Measurements from ENCODE around the gene DCST2. TPM values are rescaled to one million over a fixed set of nuclear protein-coding genes. Genes with fewer than 3 reads are reported as not detected.

The DCST2 gene
- total and polyA plus RNA-seq, 12 donors = 0.14 to 15.2 (median 1.1) TPM; not detected in 2

DNA sequence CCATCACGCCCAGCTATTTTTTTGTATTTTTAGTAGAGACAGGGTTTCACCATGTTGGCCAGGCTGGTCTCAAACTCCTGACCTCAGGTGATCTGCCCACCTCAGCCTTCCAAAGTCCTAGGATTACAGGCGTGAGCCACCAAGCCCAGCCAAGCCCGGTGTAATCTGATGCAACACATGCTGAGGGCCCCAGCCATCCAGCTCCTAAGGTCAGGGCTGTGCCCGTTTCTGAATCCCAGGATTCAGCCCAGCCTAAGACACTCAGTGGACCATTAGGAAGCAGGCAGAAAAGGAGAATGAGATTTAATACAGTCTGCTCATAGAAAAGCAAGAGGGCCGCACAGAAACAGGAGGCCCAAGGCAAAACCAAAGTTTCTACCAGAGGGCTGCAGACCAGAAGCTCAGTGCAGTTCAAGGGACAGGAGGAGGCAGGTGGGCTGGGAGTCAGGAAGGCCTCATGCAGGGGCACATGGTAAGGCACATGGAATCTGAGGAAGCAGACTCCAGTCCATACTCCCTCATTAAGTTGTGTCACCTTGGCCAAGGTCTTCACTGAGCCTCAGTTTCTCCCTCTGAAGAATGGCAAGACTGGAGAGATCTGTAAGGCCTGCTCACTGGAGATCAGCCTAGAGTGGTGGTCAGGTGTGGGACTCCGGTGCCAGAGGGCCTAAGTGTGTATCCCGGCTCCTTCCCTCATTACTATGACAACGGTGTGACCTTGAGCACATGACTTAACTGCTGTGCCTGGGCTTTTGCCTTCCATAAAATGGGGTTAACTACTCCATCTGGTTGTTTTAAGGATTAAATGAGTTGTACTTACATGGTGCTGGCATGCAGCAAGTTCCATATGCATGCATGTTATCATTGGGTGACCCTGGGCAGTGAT is 15.1 kb upstream of the DCST2 start:
- DNase-seq = no peak
- H3K27me3 ChIP-seq = no peaks in the 10 kb centered on the region
- no peak overlapping the region for H3K27ac ChIP-seq
- H3K4me3 ChIP-seq = no peak overlapping the region
- no peak for TF ChIP-seq POLR2A (IDR thresholded peaks at IDR 0.05)
- TF ChIP-seq, protein P1, sequence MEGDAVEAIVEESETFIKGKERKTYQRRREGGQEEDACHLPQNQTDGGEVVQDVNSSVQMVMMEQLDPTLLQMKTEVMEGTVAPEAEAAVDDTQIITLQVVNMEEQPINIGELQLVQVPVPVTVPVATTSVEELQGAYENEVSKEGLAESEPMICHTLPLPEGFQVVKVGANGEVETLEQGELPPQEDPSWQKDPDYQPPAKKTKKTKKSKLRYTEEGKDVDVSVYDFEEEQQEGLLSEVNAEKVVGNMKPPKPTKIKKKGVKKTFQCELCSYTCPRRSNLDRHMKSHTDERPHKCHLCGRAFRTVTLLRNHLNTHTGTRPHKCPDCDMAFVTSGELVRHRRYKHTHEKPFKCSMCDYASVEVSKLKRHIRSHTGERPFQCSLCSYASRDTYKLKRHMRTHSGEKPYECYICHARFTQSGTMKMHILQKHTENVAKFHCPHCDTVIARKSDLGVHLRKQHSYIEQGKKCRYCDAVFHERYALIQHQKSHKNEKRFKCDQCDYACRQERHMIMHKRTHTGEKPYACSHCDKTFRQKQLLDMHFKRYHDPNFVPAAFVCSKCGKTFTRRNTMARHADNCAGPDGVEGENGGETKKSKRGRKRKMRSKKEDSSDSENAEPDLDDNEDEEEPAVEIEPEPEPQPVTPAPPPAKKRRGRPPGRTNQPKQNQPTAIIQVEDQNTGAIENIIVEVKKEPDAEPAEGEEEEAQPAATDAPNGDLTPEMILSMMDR (IDR thresholded peaks at IDR 0.05) = no peak
- 74 to 85% (median 79%) methylated on average over 7 to 8 of the region's 8 CpGs for WGBS, 4 donors
- H3K9me3 ChIP-seq (replicated peaks in 1 of 3) = no peaks in the 10 kb centered on the region
- no peaks in the 10 kb centered on the region for H3K36me3 ChIP-seq (replicated peaks in 1 of 2)
- H3K4me1 ChIP-seq (replicated peaks in 1 of 2) = peaks cover 15 to 35% of the 10 kb centered on the region in 2 donors
- intact Hi-C loops (cut with DNase I) = loop anchor here in 1 of 2 donors (5.0 kb wide), 1 partner anchor 34 kb away; no protein-coding TSS in a partner anchor

DNA sequence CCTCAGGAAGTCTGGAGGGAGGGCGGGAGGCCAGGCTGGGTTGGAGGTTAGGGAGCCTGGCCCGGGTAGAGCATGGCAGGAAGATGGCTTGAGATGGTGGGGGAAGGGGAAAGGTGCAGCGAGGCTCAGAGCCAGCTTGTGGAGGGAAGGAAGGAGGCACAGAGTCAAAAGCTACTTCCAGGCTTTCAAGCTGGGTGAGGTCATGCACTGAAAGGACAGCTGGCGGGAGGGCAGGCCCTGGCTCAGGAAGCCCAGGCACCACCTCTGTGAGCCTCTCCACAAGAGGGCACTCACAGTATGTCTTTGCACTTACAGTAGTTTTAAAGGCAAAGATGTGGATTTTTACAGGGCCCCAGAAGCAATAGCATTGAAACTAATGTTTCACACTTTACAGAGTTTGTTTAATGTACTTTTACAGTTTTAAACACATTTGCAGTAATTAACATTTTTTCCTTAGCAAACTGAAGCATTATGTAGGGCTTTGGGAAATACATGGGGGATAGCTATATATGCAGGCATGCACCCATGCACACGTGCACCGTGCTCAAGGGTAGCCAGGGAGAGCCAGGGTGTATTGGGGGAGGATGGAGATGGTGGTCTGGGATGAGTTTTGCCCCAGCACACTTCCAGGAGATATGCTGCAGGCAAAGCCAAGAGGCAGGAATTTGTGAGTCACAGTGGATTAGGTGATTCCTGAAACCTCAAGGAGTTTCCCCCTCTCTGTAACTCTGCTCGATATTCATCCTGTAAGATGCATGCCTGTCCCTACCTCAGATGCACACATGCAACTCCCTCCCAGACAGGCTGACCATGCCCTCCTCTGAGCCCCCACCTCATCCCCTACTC is 11.5 kb upstream of the DCST2 start:
- no peaks in the 10 kb centered on the region for H3K27me3 ChIP-seq
- H3K27ac ChIP-seq = peak overlapping the region in 3 of 5 donors; percentile 7 to 43 (median 43)
- no peak overlapping the region for H3K4me3 ChIP-seq
- WGBS, 4 donors = 45 to 58% (median 46%) methylated on average over 6 to 7 of the region's 7 CpGs
- H3K36me3 ChIP-seq (replicated peaks in 1 of 2) = no peaks in the 10 kb centered on the region
- DNase-seq = peak; percentile 85 to 96 (median 91)
- H3K4me1 ChIP-seq (replicated peaks in 1 of 2) = peaks cover 6 to 16% of the 10 kb centered on the region in 2 donors
- TF ChIP-seq POLR2A (IDR thresholded peaks at IDR 0.05) = no peak
- TF ChIP-seq, protein P1 (IDR thresholded peaks at IDR 0.05) = peak; percentile 65 to 85 (median 78)
- intact Hi-C loops (cut with DNase I) = loop anchor here in 1 of 2 donors (5.0 kb wide), 1 partner anchor 37 kb away; no protein-coding TSS in a partner anchor
- no peaks in the 10 kb centered on the region for H3K9me3 ChIP-seq (replicated peaks in 1 of 3)

DNA sequence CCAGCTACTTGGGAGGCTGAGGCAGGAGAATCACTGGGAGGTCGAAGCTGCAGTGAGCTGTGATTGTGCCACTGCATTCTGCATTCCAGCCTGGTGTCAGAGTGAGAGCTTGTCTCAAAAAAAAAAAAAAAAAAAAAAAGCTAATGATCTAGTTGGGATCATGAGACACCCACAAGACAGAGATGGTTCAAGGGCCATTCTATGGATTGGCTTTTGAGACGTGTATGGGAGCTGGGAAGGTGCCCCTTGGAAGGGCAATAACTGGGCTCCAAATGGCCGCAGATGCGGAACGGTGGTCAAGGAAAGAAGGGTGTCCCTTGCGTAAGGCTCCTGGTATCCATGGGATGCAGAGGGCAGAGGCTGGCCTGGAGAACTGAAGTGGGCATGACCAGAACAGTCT is 10.8 kb upstream of the DCST2 start:
- TF ChIP-seq, protein P1 (IDR thresholded peaks at IDR 0.05) = no peak
- no peak for TF ChIP-seq POLR2A (IDR thresholded peaks at IDR 0.05)
- H3K27me3 ChIP-seq = no peaks in the 10 kb centered on the region
- WGBS, 4 donors = 86 to 91% (median 88%) methylated on average over 6 of the region's 6 CpGs
- no peaks in the 10 kb centered on the region for H3K36me3 ChIP-seq (replicated peaks in 1 of 2)
- peaks cover 3 to 9% of the 10 kb centered on the region in 2 donors for H3K4me1 ChIP-seq (replicated peaks in 1 of 2)
- H3K4me3 ChIP-seq = no peak overlapping the region
- H3K9me3 ChIP-seq (replicated peaks in 1 of 3) = no peaks in the 10 kb centered on the region
- intact Hi-C loops (cut with DNase I) = no loop called here
- H3K27ac ChIP-seq = peak overlapping the region in 3 of 5 donors; percentile 7 to 43 (median 43)
- DNase-seq = no peak

DNA sequence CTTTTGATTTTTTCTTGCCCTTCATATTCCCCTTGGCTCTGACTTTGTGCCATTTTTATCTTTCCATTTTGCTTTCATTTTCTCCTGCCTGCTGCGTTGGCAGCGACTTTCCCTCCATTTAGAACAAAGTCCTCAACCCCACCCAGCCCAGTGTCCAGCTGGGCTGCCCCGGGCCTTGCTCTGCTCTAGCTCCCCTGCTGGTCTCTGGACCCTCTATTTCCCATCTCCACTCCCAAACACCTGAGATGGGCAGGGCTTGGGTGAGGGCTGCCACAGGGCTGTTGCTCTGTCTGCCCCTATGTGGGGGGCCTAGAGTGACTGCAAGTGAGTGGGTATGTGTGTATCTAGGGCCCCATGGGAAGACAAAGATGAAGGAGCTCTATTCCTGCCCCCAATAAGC is 10.2 kb upstream of the DCST2 start:
- no peak overlapping the region for H3K27ac ChIP-seq

More for the DNA sequence above, 10.2 kb upstream of the DCST2 start:
- Histone ChIP-seq H3K9me3 (replicated peaks in 1 of 3) (no peaks in the 10 kb centered on the region), H3K36me3 (replicated peaks in 1 of 2) (no peaks in the 10 kb centered on the region), H3K27me3 (no peaks in the 10 kb centered on the region), H3K4me3 (no peak overlapping the region), H3K4me1 (replicated peaks in 1 of 2) (peaks cover 3 to 9% of the 10 kb centered on the region in 2 donors)
- WGBS, 4 donors = 79 to 83% (median 82%) methylated on average over 3 of the region's 3 CpGs
- no peak for DNase-seq
- intact Hi-C loops (cut with DNase I) = no loop called here
- TF ChIP-seq, protein P1 (IDR thresholded peaks at IDR 0.05) = no peak
- TF ChIP-seq POLR2A (IDR thresholded peaks at IDR 0.05) = no peak
